ENCODE results near the gene HPSE2.

DNA sequence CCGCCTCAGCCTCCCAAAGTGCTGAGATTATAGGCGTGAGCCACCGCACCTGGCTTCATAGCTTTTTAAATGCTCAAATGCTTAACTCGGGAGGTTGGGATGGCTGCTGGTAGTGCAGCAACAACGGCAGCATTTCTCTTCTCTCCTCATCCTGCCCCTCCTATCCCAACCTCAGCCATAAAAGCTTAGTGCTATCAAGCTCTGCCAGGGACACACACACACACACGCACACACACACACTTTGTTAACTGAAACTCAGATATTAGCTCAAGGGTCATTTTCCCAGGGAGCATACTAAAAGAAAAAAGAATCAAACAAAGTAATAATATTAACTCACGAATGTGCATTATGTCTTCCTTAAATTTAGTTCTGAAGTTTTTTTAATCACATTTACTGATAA is 725.9 kb downstream of the HPSE2 start:
- TF ChIP-seq, protein P1, sequence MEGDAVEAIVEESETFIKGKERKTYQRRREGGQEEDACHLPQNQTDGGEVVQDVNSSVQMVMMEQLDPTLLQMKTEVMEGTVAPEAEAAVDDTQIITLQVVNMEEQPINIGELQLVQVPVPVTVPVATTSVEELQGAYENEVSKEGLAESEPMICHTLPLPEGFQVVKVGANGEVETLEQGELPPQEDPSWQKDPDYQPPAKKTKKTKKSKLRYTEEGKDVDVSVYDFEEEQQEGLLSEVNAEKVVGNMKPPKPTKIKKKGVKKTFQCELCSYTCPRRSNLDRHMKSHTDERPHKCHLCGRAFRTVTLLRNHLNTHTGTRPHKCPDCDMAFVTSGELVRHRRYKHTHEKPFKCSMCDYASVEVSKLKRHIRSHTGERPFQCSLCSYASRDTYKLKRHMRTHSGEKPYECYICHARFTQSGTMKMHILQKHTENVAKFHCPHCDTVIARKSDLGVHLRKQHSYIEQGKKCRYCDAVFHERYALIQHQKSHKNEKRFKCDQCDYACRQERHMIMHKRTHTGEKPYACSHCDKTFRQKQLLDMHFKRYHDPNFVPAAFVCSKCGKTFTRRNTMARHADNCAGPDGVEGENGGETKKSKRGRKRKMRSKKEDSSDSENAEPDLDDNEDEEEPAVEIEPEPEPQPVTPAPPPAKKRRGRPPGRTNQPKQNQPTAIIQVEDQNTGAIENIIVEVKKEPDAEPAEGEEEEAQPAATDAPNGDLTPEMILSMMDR (IDR thresholded peaks at IDR 0.05; ENCODE audit: low read depth, low read length, missing input control): no peak
- TF ChIP-seq, protein P2, sequence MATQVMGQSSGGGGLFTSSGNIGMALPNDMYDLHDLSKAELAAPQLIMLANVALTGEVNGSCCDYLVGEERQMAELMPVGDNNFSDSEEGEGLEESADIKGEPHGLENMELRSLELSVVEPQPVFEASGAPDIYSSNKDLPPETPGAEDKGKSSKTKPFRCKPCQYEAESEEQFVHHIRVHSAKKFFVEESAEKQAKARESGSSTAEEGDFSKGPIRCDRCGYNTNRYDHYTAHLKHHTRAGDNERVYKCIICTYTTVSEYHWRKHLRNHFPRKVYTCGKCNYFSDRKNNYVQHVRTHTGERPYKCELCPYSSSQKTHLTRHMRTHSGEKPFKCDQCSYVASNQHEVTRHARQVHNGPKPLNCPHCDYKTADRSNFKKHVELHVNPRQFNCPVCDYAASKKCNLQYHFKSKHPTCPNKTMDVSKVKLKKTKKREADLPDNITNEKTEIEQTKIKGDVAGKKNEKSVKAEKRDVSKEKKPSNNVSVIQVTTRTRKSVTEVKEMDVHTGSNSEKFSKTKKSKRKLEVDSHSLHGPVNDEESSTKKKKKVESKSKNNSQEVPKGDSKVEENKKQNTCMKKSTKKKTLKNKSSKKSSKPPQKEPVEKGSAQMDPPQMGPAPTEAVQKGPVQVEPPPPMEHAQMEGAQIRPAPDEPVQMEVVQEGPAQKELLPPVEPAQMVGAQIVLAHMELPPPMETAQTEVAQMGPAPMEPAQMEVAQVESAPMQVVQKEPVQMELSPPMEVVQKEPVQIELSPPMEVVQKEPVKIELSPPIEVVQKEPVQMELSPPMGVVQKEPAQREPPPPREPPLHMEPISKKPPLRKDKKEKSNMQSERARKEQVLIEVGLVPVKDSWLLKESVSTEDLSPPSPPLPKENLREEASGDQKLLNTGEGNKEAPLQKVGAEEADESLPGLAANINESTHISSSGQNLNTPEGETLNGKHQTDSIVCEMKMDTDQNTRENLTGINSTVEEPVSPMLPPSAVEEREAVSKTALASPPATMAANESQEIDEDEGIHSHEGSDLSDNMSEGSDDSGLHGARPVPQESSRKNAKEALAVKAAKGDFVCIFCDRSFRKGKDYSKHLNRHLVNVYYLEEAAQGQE (IDR thresholded peaks at IDR 0.05): no peak
- TF ChIP-seq TAF1 (conservative IDR thresholded peaks at IDR 0.05) (no peak), RAD21 (IDR thresholded peaks at IDR 0.05) (no peak), RXRA (IDR thresholded peaks at IDR 0.05) (no peak), SP1 (IDR thresholded peaks at IDR 0.05) (no peak)
- TF ChIP-seq, protein P3, sequence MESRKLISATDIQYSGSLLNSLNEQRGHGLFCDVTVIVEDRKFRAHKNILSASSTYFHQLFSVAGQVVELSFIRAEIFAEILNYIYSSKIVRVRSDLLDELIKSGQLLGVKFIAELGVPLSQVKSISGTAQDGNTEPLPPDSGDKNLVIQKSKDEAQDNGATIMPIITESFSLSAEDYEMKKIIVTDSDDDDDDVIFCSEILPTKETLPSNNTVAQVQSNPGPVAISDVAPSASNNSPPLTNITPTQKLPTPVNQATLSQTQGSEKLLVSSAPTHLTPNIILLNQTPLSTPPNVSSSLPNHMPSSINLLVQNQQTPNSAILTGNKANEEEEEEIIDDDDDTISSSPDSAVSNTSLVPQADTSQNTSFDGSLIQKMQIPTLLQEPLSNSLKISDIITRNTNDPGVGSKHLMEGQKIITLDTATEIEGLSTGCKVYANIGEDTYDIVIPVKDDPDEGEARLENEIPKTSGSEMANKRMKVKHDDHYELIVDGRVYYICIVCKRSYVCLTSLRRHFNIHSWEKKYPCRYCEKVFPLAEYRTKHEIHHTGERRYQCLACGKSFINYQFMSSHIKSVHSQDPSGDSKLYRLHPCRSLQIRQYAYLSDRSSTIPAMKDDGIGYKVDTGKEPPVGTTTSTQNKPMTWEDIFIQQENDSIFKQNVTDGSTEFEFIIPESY (IDR thresholded peaks at IDR 0.05): no peak
- TF ChIP-seq, protein P4, sequence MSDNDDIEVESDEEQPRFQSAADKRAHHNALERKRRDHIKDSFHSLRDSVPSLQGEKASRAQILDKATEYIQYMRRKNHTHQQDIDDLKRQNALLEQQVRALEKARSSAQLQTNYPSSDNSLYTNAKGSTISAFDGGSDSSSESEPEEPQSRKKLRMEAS (IDR thresholded peaks at IDR 0.05): no peak
